Activated naive CD4-positive, alpha-beta T cell treated with anti-CD3 and anti-CD28 coated beads, Interleukin-2, amount 50 U/mL, for 72 hours (primary cell): ENCODE measurements around the gene MAU2. TPM values are rescaled to one million over a fixed set of nuclear protein-coding genes. Genes with fewer than 3 reads are reported as not detected.

Experiments
- total RNA-seq, 2 donors: library from RNA; stranded (reverse); gene quantifications; one replicate each; pipeline ENCODE4 v1.2.3, GENCODE V29; 2022

The MAU2 gene
- total RNA-seq, 2 donors from 2014 or later: 36.0 to 62.2 TPM

Other genes starting within 250 kb of the MAU2 start
- 10 to 100 TPM; 22.9 to 28.2 TPM for gene TMEM161A, start 182.4 kb upstream of the MAU2 start, total RNA-seq
- 1 to 10 TPM; 2.4 to 3.4 TPM for gene MEF2B, start 150.6 kb upstream of the MAU2 start, total RNA-seq
- 10 to 100 TPM; 11.6 to 26.9 TPM for gene BORCS8, start 128.7 kb upstream of the MAU2 start, total RNA-seq
- gene RFXANK, start 128.6 kb upstream of the MAU2 start, total RNA-seq: 100 to 1,000 TPM in 1 of 2 donors, 10 to 100 TPM in 1; 88.2 to 122 TPM
- 10 to 100 TPM; 34.4 to 38.6 TPM for gene NR2C2AP, start 117.4 kb upstream of the MAU2 start, total RNA-seq
- not detected for gene NCAN, start 108.9 kb upstream of the MAU2 start, total RNA-seq
- gene TM6SF2, start 47.5 kb upstream of the MAU2 start, total RNA-seq: not detected
- gene SUGP1, start 320 bp upstream of the MAU2 start, total RNA-seq: 10 to 100 TPM; 55.1 to 55.4 TPM
- 100 to 1,000 TPM; 122 to 134 TPM for gene GATAD2A, start 84.8 kb downstream of the MAU2 start, total RNA-seq
- gene TSSK6, start 194.7 kb downstream of the MAU2 start, total RNA-seq: 1 to 10 TPM; 3.8 to 5.5 TPM
- gene NDUFA13, start 195.4 kb downstream of the MAU2 start, total RNA-seq: 100 to 1,000 TPM; 358 to 407 TPM
- 10 to 100 TPM in 1 of 2 donors, 1 to 10 TPM in 1; 5.7 to 11.3 TPM for gene YJEFN3, start 208.1 kb downstream of the MAU2 start, total RNA-seq
- gene CILP2, start 217.4 kb downstream of the MAU2 start, total RNA-seq: under 1 TPM; 0.25 to 0.31 TPM